Measurements from ENCODE around the gene PSMB11. TPM values are rescaled to one million over a fixed set of nuclear protein-coding genes. Genes with fewer than 3 reads are reported as not detected.

PSMB11 gene
- total and polyA plus RNA-seq, 10 of the 15 experiments (the other 5 are each of a cell fraction or from before 2014, with no cell fraction given) = not detected

GRCh38 chr14:23033801-23034497, 8.1 kb upstream of the PSMB11 start:
- peak overlapping the region; percentile 99 for H2AFZ ChIP-seq (ENCODE audit: control insufficient read depth, low read depth, low read length)
- FAIRE-seq = no peak

More at GRCh38 chr14:23033801-23034497, 8.1 kb upstream of the PSMB11 start:
- 37% methylated on average over 17 of the region's 17 CpGs for WGBS (ENCODE audit: insufficient coverage, insufficient replicate concordance, low lambda C conversion rate, missing lambda C conversion rate)
- Histone ChIP-seq H3K4me1 (ENCODE audit: control insufficient read depth, insufficient read depth, low read length) (peaks cover 6% of the 10 kb centered on the region), H3K4me3 (peak overlapping the region; percentile 83), H4K20me1 (ENCODE audit: control insufficient read depth, insufficient read depth) (no peaks in the 10 kb centered on the region), H3K27me3 (replicated peaks in 1 of 2; ENCODE audit: control insufficient read depth in 2 of 2, insufficient read depth in 2 of 2, low read length in 1 of 2) (no peaks in the 10 kb centered on the region), H3K79me2 (ENCODE audit: control insufficient read depth, insufficient read depth, low read length) (peaks cover 17% of the 10 kb centered on the region), H3K9ac (ENCODE audit: control insufficient read depth, insufficient read depth, low read length) (peak overlapping the region; percentile 96), H3K9me3 (replicated peaks; ENCODE audit: control insufficient read depth, insufficient read depth, low read length) (no peaks in the 10 kb centered on the region), H3K36me3 (ENCODE audit: control insufficient read depth in 2 of 2, insufficient read depth in 2 of 2, low read length in 1 of 2) (peaks cover 0 to 17% of the 10 kb centered on the region in 2 experiments), H3K27ac (ENCODE audit: control insufficient read depth, insufficient read depth) (peak overlapping the region; percentile 92), H3K4me2 (ENCODE audit: control insufficient read depth, insufficient read depth) (peak overlapping the region; percentile 85)
- ChIA-PET CTCF (interaction anchor here (0.8 to 3.6 kb wide), 12 partner anchors 14 to 119 kb away, joined by 3 to 16 read pairs (median 4); no protein-coding TSS in a partner anchor), SMC1A (ENCODE audit: uncharacterized antibody, unreplicated experiment) (interaction anchor here (0.6 to 1.8 kb wide), 6 partner anchors 12 to 57 kb away, joined by 3 to 7 read pairs (median 4); no protein-coding TSS in a partner anchor), RAD21 (ENCODE audit: unreplicated experiment) (interaction anchor here (0.6 to 2.5 kb wide), 7 partner anchors 24 to 48 kb away, joined by 3 to 13 read pairs (median 3); no protein-coding TSS in a partner anchor), POLR2A (interaction anchor here (0.6 to 1.6 kb wide), 5 partner anchors 26 to 117 kb away, joined by 3 to 15 read pairs (median 3); no protein-coding TSS in a partner anchor)
- intact Hi-C loops (cut with micrococcal nuclease; ENCODE audit: unreplicated experiment) = no loop called here
- in situ Hi-C loops (cut with MboI) = no loop called here
- TSS peak; percentile 84 for BruUV-seq (replicated peaks)
- no peak for TF ChIP-seq ZNF592 (IDR thresholded peaks at IDR 0.05)
- TF ChIP-seq MTA3 (IDR thresholded peaks at IDR 0.05; ENCODE audit: borderline replicate concordance, low read length) = 0 out of 2 replicates have a peak, but pooled peaks have one; percentile 52
- DNase-seq (ENCODE audit: low read depth, low spot score) (no peak), ATAC-seq (peak; percentile 33)
